ENCODE data around the gene ST6GALNAC1.
A peak's percentile ranks its signal among the peaks of the same experiment; 100 is the strongest.
"Not testable (repeated sequence)": the region's sequence is repeated elsewhere in the genome, so short reads cannot be mapped to it uniquely, and the experiment has no call there.

The ST6GALNAC1 gene

GRCh38 chr17:76644995-76645394 is 1.4 kb upstream of the ST6GALNAC1 start:
- peak overlapping the region; percentile 9 for H3K27ac ChIP-seq
- no peak for DNase-seq (ENCODE audit: low read depth, low spot score)

- no peak for DNase-seq (ENCODE audit: low read depth, low spot score)
- H3K27ac ChIP-seq, result peak overlapping the region; percentile 70
These were observed 563 bp downstream of the ST6GALNAC1 start for GRCh38 chr17:76642994-76643393.

GRCh38 chr17:76642032-76642561 is 1.5 kb downstream of the ST6GALNAC1 start:
- H3K27ac ChIP-seq, result peak overlapping the region; percentile 38

GRCh38 chr17:76641501-76641900 is 2.1 kb downstream of the ST6GALNAC1 start:
- peak; percentile 55 for DNase-seq (ENCODE audit: low read depth, low spot score)
- peak overlapping the region; percentile 38 for H3K27ac ChIP-seq

More at GRCh38 chr17:76642032-76642561, 1.5 kb downstream of the ST6GALNAC1 start:
- no peak for DNase-seq (ENCODE audit: low read depth, low spot score)

GRCh38 chr17:76640550-76641380 is 2.8 kb downstream of the ST6GALNAC1 start:
- no peak for DNase-seq (ENCODE audit: low read depth, low spot score)
- H3K27ac ChIP-seq, result peak overlapping the region; percentile 38

- DNase-seq (ENCODE audit: low read depth, low spot score), result no peak
- H3K27ac ChIP-seq, result no peak overlapping the region
These were observed 5.3 kb downstream of the ST6GALNAC1 start for GRCh38 chr17:76638263-76638662.

GRCh38 chr17:76636486-76637206 is 6.9 kb downstream of the ST6GALNAC1 start:
- not testable (repeated sequence) for H3K27ac ChIP-seq; DNase-seq (ENCODE audit: low read depth, low spot score)

- DNase-seq (ENCODE audit: low read depth, low spot score), result no peak
These were observed 7.7 kb downstream of the ST6GALNAC1 start for GRCh38 chr17:76635659-76636360.

GRCh38 chr17:76635039-76635438 is 8.5 kb downstream of the ST6GALNAC1 start:
- no peak overlapping the region for H3K27ac ChIP-seq
- DNase-seq (ENCODE audit: low read depth, low spot score), result no peak

More at GRCh38 chr17:76635659-76636360, 7.7 kb downstream of the ST6GALNAC1 start:
- H3K27ac ChIP-seq, result no peak overlapping the region

- DNase-seq (ENCODE audit: low read depth, low spot score), result no peak
- H3K27ac ChIP-seq, result no peak overlapping the region
These were observed 9.8 kb downstream of the ST6GALNAC1 start for GRCh38 chr17:76633628-76634328.

GRCh38 chr17:76631821-76632565 is 11.6 kb downstream of the ST6GALNAC1 start:
- H3K27ac ChIP-seq, result no peak overlapping the region
- DNase-seq (ENCODE audit: low read depth, low spot score), result no peak

- no peak for DNase-seq (ENCODE audit: low read depth, low spot score)
- no peak overlapping the region for H3K27ac ChIP-seq
These were observed 13.4 kb downstream of the ST6GALNAC1 start for GRCh38 chr17:76630151-76630550.

GRCh38 chr17:76627510-76627909 is 16.0 kb downstream of the ST6GALNAC1 start:
- DNase-seq (ENCODE audit: low read depth, low spot score), result no peak
- no peak overlapping the region for H3K27ac ChIP-seq

GRCh38 chr17:76626442-76626841 is 17.1 kb downstream of the ST6GALNAC1 start:
- no peak overlapping the region for H3K27ac ChIP-seq
- no peak for DNase-seq (ENCODE audit: low read depth, low spot score)

GRCh38 chr17:76625496-76625895 is 18.1 kb downstream of the ST6GALNAC1 start:
- DNase-seq (ENCODE audit: low read depth, low spot score), result no peak
- H3K27ac ChIP-seq, result no peak overlapping the region

GRCh38 chr17:76623271-76624146 is 20.0 kb downstream of the ST6GALNAC1 start:
- H3K27ac ChIP-seq, result no peak overlapping the region
- DNase-seq (ENCODE audit: low read depth, low spot score), result no peak

- no peak overlapping the region for H3K27ac ChIP-seq
- DNase-seq (ENCODE audit: low read depth, low spot score), result no peak
These were observed 25.7 kb downstream of the ST6GALNAC1 start for GRCh38 chr17:76617838-76618237.

GRCh38 chr17:76614912-76615617 is 28.5 kb downstream of the ST6GALNAC1 start:
- no peak overlapping the region for H3K27ac ChIP-seq
- no peak for DNase-seq (ENCODE audit: low read depth, low spot score)
